Hepatic stellate cell (primary cell): Measurements from ENCODE around the gene MEGF8.

Source experiments
- DNase-seq: peaks from one replicate; pipeline ENCODE4 v3.0.0; 2011; ENCODE audit warnings: low spot score

MEGF8 gene

DNA sequence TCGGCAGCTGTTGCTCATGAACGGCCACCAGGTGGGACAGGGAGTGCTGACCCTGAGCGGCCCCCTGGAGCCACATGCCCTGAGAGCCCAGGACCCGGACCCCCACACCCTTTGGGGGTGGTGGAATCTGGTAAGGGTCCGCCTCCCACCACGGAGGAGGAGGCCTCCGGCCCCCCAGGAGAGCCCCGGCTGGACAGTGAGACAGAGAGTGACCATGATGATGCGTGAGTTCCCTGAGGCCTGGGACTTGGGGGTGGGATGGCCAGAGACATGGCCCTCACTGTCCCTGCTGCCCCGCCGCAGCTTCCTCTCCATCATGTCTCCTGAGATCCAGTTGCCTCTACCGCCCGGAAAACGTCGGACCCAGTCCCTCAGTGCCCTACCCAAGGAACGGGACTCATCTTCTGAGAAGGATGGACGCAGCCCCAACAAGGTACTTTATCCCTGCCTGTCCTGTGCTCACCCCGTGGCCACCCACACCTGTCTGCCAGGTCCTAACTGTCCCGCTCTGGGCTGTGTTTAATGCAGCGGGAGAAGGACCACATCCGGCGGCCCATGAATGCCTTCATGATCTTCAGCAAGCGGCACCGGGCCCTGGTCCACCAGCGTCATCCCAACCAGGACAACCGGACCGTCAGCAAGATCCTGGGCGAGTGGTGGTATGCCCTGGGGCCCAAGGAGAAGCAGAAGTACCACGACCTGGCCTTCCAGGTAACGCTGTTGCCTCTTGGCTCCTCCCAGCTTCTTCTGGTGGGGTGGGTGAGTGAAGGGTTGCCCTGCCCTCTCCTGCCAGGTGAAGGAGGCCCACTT, 38.2 kb upstream of the MEGF8 start:
- DNase-seq = no peak

DNA sequence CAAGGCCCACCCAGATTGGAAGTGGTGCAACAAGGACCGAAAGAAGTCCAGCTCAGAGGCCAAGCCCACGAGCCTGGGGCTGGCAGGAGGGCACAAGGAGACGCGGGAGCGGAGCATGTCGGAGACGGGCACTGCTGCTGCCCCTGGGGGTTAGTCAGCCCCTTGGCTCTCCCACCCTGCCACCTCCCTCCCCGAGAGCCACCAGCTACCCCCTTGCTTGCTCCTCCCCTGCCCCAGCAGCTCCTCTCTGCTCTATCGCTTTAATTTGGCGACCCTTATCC, 37.7 kb upstream of the MEGF8 start:
- DNase-seq = no peak

DNA sequence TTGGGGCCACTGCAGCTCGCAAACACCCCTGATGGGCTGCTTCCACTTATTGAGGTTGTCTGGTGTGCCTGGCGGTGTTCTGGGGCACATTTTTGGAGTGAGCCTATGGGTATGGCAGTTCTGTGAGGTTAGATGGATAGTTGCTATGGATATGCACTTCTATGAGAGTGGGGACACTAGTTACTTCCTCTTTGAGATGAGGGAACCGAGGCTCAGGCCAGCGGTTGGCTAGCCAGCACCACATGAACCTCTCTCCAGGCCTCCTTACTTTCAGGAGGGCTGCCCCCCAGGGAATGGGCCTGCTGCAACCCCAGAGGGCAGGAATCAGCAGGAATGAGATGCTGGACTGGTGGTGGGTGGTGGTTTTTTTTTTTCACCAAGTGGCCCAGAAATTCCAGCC, 37.0 kb upstream of the MEGF8 start:
- no peak for DNase-seq

DNA sequence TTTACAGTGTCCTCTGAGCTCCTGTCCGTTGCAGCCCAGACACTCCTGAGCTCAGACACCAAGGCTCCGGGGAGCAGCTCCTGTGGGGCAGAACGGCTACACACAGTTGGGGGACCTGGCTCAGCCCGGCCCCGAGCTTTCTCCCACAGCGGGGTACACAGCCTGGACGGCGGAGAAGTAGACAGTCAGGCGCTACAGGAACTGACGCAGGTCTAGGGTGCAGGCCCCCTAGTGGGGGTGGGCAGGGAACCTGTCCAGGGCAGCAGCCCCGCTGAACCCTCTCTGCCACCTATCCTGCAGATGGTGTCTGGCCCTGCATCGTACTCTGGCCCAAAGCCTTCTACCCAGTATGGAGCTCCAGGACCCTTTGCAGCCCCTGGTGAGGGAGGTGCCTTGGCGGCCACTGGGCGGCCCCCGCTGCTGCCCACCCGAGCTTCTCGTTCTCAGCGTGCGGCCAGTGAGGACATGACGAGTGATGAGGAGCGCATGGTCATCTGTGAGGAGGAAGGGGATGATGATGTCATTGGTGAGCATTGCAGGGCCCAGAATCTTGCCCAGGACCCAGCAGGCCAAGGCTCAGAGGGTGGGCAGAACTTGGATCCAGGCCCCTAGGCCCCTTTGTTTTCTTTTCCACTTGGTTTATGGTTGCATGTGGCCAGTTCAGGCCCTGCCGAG, 36.4 kb upstream of the MEGF8 start:
- no peak for DNase-seq

DNA sequence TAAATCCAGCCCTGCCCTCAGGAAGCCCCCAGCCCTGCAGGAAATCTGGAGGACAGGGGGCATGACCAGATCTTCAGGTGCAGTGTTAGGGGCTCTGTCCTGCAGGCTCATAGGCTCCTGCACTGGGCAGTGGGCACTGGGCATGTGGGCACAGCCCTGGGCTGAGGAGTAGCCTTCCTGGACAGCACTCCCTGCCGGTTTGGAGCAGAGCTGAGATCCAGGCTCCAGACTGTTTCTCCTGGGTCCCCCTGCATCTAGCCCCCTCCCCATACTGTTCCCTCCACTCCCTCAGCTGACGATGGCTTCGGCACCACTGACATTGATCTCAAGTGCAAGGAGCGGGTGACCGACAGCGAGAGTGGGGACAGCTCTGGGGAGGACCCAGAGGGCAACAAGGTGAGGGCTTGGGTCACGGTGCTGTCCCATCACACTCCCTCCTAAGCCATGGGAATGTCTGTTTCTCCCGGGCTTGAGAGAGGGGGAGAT, 35.8 kb upstream of the MEGF8 start:
- DNase-seq = no peak

DNA sequence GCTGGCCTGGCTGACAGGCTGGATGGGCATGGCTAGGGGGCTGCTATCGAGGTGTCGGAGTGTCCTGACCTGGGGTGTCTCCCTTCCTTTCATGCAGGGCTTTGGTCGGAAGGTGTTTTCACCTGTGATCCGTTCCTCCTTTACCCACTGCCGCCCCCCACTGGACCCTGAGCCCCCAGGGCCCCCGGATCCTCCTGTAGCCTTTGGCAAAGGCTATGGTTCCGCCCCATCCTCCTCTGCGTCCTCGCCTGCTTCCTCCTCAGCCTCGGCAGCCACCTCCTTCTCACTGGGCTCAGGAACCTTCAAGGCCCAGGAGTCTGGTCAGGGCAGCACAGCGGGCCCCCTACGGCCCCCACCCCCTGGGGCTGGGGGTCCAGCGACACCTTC, 35.3 kb upstream of the MEGF8 start:
- no peak for DNase-seq

DNA sequence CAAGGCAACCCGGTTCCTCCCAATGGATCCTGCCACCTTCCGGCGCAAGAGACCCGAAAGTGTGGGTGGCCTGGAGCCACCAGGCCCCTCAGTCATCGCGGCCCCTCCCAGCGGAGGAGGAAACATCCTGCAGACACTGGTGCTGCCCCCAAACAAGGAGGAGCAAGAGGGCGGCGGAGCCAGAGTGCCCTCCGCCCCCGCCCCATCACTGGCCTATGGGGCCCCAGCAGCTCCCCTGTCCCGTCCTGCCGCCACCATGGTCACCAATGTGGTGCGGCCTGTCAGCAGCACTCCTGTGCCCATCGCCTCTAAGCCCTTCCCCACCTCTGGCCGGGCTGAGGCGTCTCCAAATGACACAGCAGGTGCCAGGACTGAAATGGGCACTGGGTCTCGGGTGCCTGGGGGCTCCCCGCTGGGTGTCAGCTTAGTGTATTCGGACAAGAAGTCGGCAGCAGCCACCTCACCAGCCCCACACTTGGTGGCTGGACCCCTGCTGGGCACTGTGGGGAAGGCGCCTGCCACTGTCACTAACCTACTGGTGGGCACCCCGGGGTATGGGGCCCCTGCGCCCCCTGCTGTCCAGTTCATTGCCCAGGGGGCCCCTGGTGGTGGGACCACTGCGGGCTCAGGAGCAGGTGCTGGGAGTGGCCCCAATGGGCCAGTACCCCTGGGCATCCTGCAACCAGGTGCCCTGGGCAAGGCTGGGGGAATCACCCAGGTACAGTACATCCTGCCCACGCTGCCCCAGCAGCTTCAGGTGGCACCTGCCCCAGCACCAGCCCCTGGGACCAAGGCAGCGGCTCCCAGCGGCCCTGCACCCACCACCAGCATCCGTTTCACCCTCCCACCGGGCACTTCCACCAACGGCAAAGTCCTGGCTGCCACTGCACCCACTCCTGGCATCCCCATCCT, 34.7 kb upstream of the MEGF8 start:
- peak; percentile 49 for DNase-seq

DNA sequence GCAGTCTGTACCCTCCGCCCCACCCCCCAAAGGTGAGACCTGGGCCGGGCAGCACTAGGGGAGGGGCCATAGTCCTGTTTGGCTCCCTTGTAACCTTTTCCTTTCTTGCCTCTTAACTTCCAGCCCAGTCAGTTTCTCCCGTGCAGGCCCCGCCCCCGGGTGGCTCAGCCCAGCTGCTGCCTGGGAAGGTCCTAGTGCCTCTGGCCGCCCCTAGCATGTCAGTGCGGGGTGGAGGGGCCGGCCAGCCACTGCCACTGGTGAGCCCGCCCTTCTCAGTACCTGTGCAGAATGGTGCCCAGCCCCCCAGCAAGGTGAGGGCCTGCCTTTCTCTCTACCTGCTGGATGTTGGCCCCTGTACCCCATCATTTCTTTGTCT, 34.0 kb upstream of the MEGF8 start:
- DNase-seq = no peak

DNA sequence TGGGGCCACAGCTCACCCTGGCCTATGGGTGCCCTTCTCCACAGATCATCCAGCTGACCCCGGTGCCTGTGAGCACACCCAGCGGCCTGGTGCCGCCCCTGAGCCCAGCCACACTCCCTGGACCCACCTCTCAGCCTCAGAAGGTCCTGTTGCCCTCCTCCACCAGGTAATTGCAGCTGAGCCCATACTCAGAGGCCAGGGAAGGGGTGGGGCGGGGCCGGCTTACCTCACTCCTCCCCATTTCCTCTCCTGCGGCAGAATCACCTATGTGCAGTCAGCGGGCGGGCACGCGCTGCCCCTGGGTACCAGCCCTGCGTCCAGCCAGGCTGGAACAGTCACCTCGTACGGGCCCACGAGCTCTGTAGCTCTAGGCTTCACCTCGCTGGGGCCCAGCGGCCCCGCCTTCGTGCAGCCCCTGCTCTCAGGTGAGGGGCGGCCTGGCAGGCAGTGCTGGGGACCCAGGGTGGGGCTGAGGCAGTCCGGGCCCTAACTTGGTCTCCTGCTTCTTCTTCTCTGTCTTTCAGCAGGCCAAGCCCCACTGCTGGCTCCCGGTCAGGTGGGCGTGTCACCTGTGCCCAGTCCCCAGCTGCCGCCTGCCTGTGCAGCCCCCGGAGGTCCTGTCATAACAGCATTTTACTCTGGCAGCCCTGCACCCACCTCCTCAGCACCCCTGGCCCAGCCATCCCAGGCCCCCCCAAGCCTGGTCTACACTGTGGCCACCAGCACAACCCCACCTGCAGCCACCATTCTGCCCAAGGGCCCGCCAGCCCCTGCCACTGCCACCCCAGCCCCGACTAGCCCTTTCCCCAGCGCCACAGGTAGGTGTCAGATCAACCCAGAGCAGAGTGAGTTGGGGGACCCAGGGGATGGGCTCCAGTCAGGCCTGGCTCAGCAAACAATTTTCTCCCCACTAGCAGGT, 33.1 kb upstream of the MEGF8 start:
- no peak for DNase-seq

DNA sequence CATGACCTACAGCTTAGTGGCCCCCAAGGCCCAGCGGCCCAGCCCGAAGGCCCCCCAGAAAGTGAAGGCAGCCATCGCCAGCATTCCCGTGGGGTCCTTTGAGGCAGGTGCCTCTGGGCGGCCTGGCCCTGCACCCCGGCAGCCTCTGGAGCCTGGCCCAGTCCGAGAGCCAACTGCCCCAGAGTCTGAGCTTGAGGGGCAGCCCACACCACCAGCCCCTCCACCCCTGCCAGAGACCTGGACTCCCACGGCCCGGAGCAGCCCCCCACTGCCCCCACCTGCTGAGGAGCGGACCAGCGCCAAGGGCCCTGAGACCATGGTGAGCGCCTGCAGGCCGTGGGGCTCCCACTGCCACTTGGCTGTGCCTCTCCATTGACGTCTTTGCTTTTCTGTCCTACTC, 32.5 kb upstream of the MEGF8 start:
- no peak for DNase-seq

DNA sequence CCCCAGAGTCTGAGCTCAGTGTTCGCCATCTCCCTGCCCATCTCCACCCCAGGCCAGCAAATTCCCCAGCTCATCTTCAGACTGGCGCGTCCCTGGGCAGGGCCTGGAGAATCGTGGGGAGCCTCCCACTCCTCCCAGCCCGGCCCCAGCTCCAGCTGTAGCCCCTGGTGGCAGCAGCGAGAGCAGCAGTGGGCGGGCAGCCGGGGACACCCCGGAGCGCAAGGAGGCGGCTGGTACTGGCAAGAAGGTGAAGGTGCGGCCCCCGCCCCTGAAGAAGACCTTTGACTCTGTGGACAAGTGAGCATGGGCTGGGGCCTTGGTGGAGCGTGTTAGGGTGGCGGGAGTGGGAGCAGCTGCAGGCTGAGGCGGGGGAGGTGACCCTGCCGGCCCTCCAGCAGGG, 31.9 kb upstream of the MEGF8 start:
- no peak for DNase-seq

DNA sequence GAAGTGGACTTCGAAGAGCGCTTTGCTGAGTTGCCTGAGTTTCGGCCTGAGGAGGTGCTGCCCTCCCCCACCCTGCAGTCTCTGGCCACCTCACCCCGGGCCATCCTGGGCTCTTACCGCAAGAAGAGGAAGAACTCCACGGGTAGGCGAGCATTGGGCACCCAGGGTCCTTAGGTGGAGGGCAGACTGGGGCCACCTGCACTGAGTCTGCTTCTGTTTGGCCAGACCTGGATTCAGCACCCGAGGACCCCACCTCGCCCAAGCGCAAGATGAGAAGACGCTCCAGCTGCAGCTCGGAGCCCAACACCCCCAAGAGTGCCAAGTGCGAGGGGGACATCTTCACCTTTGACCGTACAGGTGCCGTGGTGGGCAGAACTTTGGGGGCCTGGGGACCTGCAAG, 31.5 kb upstream of the MEGF8 start:
- DNase-seq = no peak

DNA sequence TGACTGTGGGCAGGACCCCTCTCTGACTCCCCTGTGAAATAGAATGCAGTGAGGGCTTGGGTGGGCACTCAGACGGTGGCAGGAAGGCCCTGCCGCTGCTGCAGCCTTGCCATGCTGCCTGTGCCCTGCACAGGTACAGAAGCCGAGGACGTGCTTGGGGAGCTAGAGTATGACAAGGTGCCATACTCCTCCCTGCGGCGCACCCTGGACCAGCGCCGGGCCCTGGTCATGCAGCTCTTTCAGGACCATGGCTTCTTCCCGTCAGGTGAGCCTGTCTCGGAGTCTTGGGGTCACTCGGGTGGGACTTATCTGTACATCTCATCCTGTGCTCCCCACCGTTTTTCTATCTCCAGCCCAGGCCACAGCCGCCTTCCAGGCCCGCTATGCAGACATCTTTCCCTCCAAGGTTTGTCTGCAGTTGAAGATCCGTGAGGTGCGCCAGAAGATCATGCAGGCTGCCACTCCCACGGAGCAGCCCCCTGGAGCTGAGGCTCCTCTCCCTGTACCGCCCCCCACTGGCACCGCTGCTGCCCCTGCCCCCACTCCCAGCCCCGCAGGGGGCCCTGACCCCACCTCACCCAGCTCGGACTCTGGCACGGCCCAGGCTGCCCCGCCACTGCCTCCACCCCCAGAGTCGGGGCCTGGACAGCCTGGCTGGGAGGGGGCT, 30.8 kb upstream of the MEGF8 start:
- no peak for DNase-seq

DNA sequence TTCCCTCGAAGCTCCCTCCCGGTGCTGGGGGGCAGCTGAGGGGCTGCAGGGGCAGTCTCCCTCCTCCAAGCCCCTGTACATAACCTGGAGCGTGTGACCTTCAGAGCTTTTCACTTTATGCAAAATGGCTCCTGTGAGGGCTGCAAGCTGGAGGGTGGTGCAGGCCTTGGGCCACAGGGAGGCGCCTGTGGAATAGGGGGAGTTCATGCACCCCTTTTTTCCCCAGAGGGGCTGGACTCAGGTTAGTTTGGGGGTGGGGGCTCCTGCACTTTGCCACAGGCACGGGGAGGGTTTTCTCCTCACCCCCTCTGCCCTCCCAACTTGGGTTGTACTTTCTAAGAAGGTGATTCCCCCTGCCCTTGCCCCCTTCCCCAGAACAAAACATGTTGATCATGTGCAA, 30.1 kb upstream of the MEGF8 start:
- DNase-seq = no peak

DNA sequence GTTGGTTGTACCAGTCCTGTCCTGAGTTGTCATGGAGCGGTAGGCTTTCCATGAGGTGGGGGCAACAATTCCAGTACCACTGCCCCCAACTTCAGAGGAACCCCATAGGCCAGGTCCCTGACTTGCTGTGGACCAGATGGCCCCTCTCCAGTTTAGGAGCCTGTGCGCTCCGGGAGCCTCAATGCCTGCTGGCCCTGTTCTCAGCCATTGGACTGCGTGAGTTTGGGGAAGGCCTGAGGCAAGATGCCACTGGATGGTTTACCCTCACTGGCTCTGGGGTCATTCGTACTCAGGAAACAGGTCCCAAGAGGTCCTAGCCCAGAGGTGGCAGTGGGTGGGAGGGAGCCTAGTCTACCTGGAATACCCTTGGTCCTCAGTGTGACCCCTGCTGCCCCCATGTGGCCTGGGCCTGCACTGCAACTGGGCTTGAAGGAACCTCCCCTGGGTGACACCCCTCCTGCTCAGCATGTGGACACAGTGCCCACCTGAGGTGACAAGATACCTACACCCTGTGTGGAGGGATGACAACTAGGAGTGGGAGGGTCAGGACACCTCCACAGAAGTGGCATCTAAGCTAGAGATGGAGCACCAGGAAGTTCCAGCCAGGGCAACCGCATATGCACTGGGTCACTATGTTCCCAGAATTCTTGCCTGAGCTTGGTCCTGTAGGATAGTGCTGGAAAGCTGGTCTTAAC, 29.5 kb upstream of the MEGF8 start:
- DNase-seq = peak; percentile 74

DNA sequence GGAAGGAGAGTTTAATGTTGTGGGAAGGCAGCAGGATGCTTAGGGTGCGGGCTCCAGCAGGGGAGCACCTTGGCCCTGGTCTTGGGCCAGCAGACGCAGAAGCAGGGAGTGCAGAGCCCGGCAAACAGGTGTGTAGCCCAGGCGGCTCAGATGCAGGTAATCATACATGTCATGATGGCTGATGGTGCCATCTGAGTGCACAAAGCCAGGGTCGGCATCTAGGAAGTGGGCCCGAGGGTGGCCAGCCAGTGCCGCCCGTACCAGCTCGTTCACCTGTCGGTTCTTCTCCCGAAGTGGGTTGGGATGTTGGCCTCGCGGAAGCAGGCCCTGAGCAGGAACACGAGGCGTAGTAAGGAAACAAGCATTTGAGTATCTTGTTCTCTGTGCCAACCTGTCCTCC, 28.4 kb upstream of the MEGF8 start:
- no peak for DNase-seq

DNA sequence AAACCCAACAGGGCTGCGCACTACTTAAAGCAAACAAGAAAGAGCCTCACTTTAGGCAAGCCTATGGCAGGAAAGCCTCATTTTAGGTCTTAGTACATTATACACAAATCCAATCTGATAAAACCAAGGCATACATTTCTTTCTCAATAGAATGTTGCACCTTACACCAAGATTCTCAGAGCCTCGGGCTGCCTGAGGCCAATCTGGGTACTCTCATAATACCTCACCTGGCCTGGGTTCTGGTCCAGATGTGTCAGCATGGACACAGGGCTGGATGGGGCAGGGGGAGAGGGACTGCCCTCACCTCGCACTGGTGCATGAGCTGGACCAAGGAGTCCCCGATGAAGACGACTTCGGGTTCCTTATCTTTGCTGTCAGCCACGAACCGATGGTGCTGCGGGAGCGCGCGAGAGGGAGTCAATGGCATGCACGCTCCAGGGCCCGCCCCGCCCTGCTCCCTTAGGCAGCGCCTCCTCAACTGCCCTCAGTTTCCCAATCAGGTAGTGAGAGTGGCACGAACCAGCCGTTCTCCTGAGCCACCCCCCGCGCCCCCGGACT, 23.7 kb upstream of the MEGF8 start, which contains the start of gene PRR19:
Gene PRR19, plus strand, starts transcription at position 487 of the 558 bp plus-strand sequence. CDS start 7,453 bp downstream, outside the sequence.
- DNase-seq = no peak

DNA sequence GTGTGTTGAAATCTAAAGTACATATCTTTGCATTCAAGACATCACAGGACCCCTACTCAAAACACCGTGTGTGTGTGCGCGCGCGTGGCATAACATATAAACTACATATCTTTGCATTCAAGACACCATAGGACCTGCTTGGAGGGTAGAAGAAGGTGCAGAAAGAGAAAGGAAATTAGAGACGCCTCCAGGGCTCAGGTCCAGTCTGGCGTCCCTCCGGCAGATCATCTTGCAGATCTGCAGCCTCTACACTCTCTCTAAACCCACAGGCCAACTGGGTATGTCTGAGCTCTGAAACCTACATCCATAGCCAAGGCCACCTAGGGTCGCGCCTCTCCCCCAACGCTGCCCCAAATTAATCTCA, 22.4 kb upstream of the MEGF8 start:
- DNase-seq = no peak

DNA sequence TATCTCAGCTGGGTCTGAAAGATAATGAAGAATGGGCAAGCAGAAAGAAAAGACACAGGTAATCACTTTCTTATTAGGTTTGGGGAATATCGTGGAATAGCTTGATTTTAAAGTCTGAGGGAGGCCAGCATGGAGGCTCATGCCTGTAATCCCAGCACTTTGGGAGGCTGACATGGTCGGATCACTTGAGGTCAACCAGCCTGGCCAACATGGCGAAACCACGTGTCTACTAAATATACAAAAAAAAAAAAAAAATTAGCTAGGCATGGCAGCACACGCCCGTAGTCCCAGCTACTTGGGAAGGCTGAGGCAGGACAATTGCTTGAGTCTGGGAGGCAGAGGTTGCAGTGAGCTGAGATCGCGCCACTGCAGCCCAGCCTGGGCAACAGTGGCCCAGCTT, 21.6 kb upstream of the MEGF8 start:
- DNase-seq = no peak

DNA sequence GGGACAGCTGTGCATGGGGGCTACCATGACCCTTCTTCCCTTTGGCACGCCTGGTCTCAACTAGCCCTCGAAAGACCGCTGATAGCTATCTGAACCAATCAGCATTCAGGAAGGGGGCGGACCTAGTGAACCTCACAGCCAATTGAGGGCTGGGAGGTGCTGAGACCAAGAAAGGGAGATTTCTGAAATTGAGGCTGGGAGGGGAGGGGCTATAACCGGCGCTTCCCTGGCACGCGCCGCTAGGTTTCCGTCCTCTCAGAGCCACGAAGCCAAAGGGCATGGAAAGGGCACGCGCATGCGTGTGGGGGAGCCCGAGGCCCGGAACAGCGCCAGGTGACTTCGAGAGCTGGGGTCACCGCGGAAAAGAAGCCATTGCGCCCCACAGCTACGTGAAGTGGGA, 18.8 kb upstream of the MEGF8 start:
- DNase-seq = no peak
